Neural progenitor cell (in vitro differentiated cells): ENCODE measurements around the gene HLF.

Experiments
- CTCF ChIP-seq: fragments of 200-600 bp; sonication (generic); IDR thresholded peaks from 2 replicates; pipeline ENCODE4 v1.5.1; 2017; ENCODE audit warnings: antibody characterized with exemption, mild to moderate bottlenecking
- EZH2 ChIP-seq: fragments of 200-600 bp; sonication (generic); IDR thresholded peaks from 2 replicates; pipeline ENCODE4 v1.6.1; 2017; ENCODE audit warnings: antibody characterized with exemption, mild to moderate bottlenecking, moderate library complexity
- EZH2phosphoT487 ChIP-seq: fragments of 200-600 bp; sonication (generic); IDR thresholded peaks from 2 replicates; pipeline ENCODE4 v1.6.1; 2017; ENCODE audit warnings: antibody characterized with exemption

- TF ChIP-seq CTCF, result no peak
- TF ChIP-seq EZH2, result no peak
- no peak for TF ChIP-seq EZH2phosphoT487
These were observed 18.0 kb downstream of the HLF start for GRCh38 chr17:55282741-55283140.
